WTC11 (cell line): Measurements from ENCODE around the gene KRTAP10-9. TPM values are rescaled to one million over a fixed set of nuclear protein-coding genes. Genes with fewer than 3 reads are reported as not detected.

Source experiments
- ATAC-seq: fragments of 200-7000 bp; cut with Tn5 transposase; 2 replicates; pipeline ENCODE4 v1.10.0; 2021; ENCODE audit warnings: mild to moderate bottlenecking, moderate library complexity
- CTCF ChIA-PET: fragments of 300-600 bp; sonication (Branson Sonifier 250); formaldehyde crosslinking; loops from one replicate; lab custom pipeline; 2021; ENCODE audit warnings: antibody characterized with exemption; lab: Charles Lee
- POLR2A ChIA-PET: fragments of 350-600 bp; sonication (Branson Sonifier 250); formaldehyde crosslinking; loops from one replicate; lab custom pipeline; 2021; ENCODE audit warnings: antibody characterized with exemption; lab: Charles Lee
- DNase-seq: peaks from one replicate; pipeline ENCODE4 v3.0.0; 2021; ENCODE audit warnings: low spot score
- H3K27ac Mint-ChIP-seq: 2 replicates; pipeline ENCODE4 v1.8.0; 2021; ENCODE audit warnings: mixed read lengths
- H3K27me3 Mint-ChIP-seq: 2 replicates; pipeline ENCODE4 v1.8.0; 2021; ENCODE audit warnings: low read depth, mild to moderate bottlenecking, moderate library complexity, mixed read lengths
- H3K36me3 Mint-ChIP-seq: 2 replicates; pipeline ENCODE4 v1.8.0; 2021; ENCODE audit warnings: mixed read lengths
- H3K4me1 Mint-ChIP-seq: 2 replicates; pipeline ENCODE4 v1.8.0; 2022; ENCODE audit warnings: mixed read lengths
- H3K4me3 Mint-ChIP-seq: 2 replicates; pipeline ENCODE4 v1.8.0; 2021; ENCODE audit warnings: mild to moderate bottlenecking, moderate library complexity, mixed read lengths
- H3K9me3 Mint-ChIP-seq: 2 replicates; pipeline ENCODE4 v1.8.0; 2021; ENCODE audit warnings: mixed read lengths
- AR ChIP-seq: fragments of 250-450 bp; sonication (Bioruptor Pico); IDR thresholded peaks from 2 replicates; pipeline ENCODE4 v1.9.0; 2021; ENCODE audit warnings: mild to moderate bottlenecking
- ELF4 ChIP-seq: sonication (generic); formaldehyde crosslinking; IDR thresholded peaks from 2 replicates; pipeline ENCODE4 v1.8.1; 2022; ENCODE audit warnings: low read depth, mild to moderate bottlenecking, moderate library complexity, missing genetic modification reagents
- EMX1 ChIP-seq: fragments of 250-450 bp; sonication (Bioruptor Pico); IDR thresholded peaks from 2 replicates; pipeline ENCODE4 v1.8.0; 2021; ENCODE audit warnings: mild to moderate bottlenecking
- ETV6 ChIP-seq: sonication (generic); formaldehyde crosslinking; IDR thresholded peaks from 2 replicates; pipeline ENCODE4 v1.8.1; 2022; ENCODE audit warnings: mild to moderate bottlenecking, missing genetic modification reagents
- FOXP1 ChIP-seq: sonication (generic); formaldehyde crosslinking; IDR thresholded peaks from 2 replicates; pipeline ENCODE4 v1.8.0; 2022; ENCODE audit warnings: missing genetic modification reagents, mild to moderate bottlenecking, moderate library complexity, borderline replicate concordance
- IRF2 ChIP-seq: sonication (generic); formaldehyde crosslinking; IDR thresholded peaks from 2 replicates; pipeline ENCODE4 v1.8.0; 2022; ENCODE audit warnings: low read depth, missing genetic modification reagents, borderline replicate concordance
- NR1H2 ChIP-seq: sonication (generic); formaldehyde crosslinking; IDR thresholded peaks from 2 replicates; pipeline ENCODE4 v1.9.0; 2021; ENCODE audit warnings: mild to moderate bottlenecking, moderate library complexity, missing genetic modification reagents
- STAT6 ChIP-seq: sonication (generic); formaldehyde crosslinking; conservative IDR thresholded peaks from 2 replicates; pipeline ENCODE4 v1.8.1; 2023; ENCODE audit warnings: mild to moderate bottlenecking, low read depth, missing genetic modification reagents, moderate library complexity
- USF1 ChIP-seq: sonication (generic); formaldehyde crosslinking; IDR thresholded peaks from 2 replicates; pipeline ENCODE4 v1.8.0; 2022; ENCODE audit warnings: mild to moderate bottlenecking, missing genetic modification reagents
- ZNF219 ChIP-seq: sonication (generic); formaldehyde crosslinking; IDR thresholded peaks from 2 replicates; pipeline ENCODE4 v1.8.0; 2023; ENCODE audit warnings: missing genetic modification reagents, mild to moderate bottlenecking, borderline replicate concordance
- ZNF317 ChIP-seq: sonication (generic); formaldehyde crosslinking; IDR thresholded peaks from 2 replicates; pipeline ENCODE4 v1.8.1; 2023; ENCODE audit warnings: low read depth, mild to moderate bottlenecking, moderate library complexity, missing genetic modification reagents, borderline replicate concordance
- ZNF671 ChIP-seq: fragments of 250-450 bp; sonication (Bioruptor Pico); IDR thresholded peaks from 2 replicates; pipeline ENCODE4 v1.8.0; 2021; ENCODE audit warnings: mild to moderate bottlenecking
- total RNA-seq: library from RNA; stranded (reverse); gene quantifications from 3 replicates; pipeline ENCODE4 v1.2.3, GENCODE V29; 2021
- TF ChIP-seq, protein P1 (sequence below): sonication (generic); formaldehyde crosslinking; IDR thresholded peaks from 2 replicates; pipeline ENCODE4 v1.8.0; 2022; ENCODE audit warnings: mild to moderate bottlenecking, missing genetic modification reagents
- TF ChIP-seq, protein P2 (sequence below): sonication (generic); formaldehyde crosslinking; IDR thresholded peaks from 2 replicates; pipeline ENCODE4 v1.8.1; 2023; ENCODE audit warnings: mild to moderate bottlenecking, missing genetic modification reagents, borderline replicate concordance
- TF ChIP-seq, protein P3 (sequence below): fragments of 250-450 bp; sonication (Bioruptor Pico); IDR thresholded peaks from 2 replicates; pipeline ENCODE4 v2.1.2; 2022; ENCODE audit warnings: mild to moderate bottlenecking, moderate library complexity
- TF ChIP-seq, protein P4 (sequence below): sonication (generic); formaldehyde crosslinking; IDR thresholded peaks from 2 replicates; pipeline ENCODE4 v1.8.0; 2022; ENCODE audit warnings: mild to moderate bottlenecking, missing genetic modification reagents

The KRTAP10-9 gene
- total RNA-seq, 1 experiment from 2014 or later, result not detected

GRCh38 chr21:44656868-44657267 is 30.0 kb downstream of the KRTAP10-9 start:
- peaks cover 23% of the 10 kb centered on the region for H3K36me3 Mint-ChIP-seq
- TF ChIP-seq STAT6 (CRISPR knock-in tag) (no peak), ZNF219 (no peak), USF1 (CRISPR knock-in tag) (no peak), FOXP1 (CRISPR knock-in tag) (no peak), ZNF317 (CRISPR knock-in tag) (no peak), NR1H2 (CRISPR knock-in tag) (no peak)
- TF ChIP-seq, protein P1, sequence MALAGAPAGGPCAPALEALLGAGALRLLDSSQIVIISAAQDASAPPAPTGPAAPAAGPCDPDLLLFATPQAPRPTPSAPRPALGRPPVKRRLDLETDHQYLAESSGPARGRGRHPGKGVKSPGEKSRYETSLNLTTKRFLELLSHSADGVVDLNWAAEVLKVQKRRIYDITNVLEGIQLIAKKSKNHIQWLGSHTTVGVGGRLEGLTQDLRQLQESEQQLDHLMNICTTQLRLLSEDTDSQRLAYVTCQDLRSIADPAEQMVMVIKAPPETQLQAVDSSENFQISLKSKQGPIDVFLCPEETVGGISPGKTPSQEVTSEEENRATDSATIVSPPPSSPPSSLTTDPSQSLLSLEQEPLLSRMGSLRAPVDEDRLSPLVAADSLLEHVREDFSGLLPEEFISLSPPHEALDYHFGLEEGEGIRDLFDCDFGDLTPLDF (CRISPR knock-in tag), result no peak
- CTCF ChIA-PET, result no interaction called here
- DNase-seq (no peak), ATAC-seq (no peak)
- POLR2A ChIA-PET, result no interaction called here
- peaks cover 10% of the 10 kb centered on the region for H3K27me3 Mint-ChIP-seq
- no peak overlapping the region for H3K27ac Mint-ChIP-seq
- peaks cover 39% of the 10 kb centered on the region for H3K4me1 Mint-ChIP-seq
- peaks cover 24% of the 10 kb centered on the region for H3K9me3 Mint-ChIP-seq
- H3K4me3 Mint-ChIP-seq, result no peak overlapping the region

DNA sequence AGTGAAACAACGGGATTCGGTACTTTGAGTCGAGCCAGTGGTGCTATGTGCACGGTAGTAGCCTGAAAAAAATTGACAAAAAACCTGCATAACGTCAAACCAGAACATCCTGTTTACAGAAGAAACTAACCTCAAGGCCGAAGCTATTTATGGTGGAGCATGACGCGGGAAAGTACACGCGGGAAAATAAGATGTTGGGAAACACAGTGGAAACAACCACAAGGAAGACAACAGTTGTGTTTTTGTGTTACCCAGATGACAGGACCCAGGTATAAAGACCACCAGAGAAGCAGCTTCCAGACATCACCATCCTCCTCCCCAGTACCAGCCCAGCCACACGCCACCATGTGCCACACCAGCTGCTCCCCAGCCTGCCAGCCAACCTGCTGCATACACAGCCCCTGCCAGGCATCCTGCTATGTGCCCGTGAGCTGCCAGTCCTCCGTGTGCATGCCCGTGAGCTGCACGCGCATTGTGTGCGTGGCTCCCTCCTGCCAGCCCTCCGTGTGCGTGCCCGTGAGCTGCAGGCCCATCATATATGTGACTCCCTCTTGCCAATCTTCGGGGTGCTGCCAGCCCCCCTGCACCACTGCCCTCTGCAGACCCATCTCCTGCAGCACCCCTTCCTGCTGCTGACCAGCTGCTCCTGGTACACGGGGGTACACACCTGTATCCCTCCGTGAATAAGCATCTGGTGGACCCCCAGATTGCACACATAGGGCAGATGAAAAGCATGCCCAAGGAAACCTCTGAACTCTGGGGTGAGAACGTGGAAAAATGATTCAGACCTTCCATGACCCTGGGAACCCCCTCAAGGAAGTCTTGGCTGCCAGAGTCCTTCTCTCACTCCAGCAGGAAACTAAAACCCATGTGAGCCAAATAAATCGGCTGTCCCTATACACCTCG is 31.0 kb downstream of the KRTAP10-9 start, which contains the start of gene KRTAP12-3:
TSS of gene KRTAP12-3 (plus strand) at position 298 of the 906 bp plus-strand sequence. CDS start at position 346, 48 bp downstream.
- ChIA-PET POLR2A (no interaction called here), CTCF (no interaction called here)
- Mint-ChIP-seq H3K27ac (peak within 1 kb of the TSS; percentile 69), H3K9me3 (peaks cover 22% of the 10 kb centered on the region), H3K36me3 (peaks cover 23% of the 10 kb centered on the region), H3K4me3 (no peak within 1 kb of the TSS), H3K27me3 (peaks cover 8% of the 10 kb centered on the region), H3K4me1 (peaks cover 39% of the 10 kb centered on the region)
- no peak for ATAC-seq
- no peak for DNase-seq
- no peak for TF ChIP-seq USF1 (CRISPR knock-in tag)
- TF ChIP-seq ZNF671 (CRISPR knock-in tag), result no peak
- TF ChIP-seq ELF4 (CRISPR knock-in tag), result no peak
- TF ChIP-seq IRF2 (CRISPR knock-in tag), result no peak
- TF ChIP-seq ETV6, result no peak
- TF ChIP-seq, protein P2, sequence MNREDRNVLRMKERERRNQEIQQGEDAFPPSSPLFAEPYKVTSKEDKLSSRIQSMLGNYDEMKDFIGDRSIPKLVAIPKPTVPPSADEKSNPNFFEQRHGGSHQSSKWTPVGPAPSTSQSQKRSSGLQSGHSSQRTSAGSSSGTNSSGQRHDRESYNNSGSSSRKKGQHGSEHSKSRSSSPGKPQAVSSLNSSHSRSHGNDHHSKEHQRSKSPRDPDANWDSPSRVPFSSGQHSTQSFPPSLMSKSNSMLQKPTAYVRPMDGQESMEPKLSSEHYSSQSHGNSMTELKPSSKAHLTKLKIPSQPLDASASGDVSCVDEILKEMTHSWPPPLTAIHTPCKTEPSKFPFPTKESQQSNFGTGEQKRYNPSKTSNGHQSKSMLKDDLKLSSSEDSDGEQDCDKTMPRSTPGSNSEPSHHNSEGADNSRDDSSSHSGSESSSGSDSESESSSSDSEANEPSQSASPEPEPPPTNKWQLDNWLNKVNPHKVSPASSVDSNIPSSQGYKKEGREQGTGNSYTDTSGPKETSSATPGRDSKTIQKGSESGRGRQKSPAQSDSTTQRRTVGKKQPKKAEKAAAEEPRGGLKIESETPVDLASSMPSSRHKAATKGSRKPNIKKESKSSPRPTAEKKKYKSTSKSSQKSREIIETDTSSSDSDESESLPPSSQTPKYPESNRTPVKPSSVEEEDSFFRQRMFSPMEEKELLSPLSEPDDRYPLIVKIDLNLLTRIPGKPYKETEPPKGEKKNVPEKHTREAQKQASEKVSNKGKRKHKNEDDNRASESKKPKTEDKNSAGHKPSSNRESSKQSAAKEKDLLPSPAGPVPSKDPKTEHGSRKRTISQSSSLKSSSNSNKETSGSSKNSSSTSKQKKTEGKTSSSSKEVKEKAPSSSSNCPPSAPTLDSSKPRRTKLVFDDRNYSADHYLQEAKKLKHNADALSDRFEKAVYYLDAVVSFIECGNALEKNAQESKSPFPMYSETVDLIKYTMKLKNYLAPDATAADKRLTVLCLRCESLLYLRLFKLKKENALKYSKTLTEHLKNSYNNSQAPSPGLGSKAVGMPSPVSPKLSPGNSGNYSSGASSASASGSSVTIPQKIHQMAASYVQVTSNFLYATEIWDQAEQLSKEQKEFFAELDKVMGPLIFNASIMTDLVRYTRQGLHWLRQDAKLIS (CRISPR knock-in tag), result no peak
- TF ChIP-seq, protein P3, sequence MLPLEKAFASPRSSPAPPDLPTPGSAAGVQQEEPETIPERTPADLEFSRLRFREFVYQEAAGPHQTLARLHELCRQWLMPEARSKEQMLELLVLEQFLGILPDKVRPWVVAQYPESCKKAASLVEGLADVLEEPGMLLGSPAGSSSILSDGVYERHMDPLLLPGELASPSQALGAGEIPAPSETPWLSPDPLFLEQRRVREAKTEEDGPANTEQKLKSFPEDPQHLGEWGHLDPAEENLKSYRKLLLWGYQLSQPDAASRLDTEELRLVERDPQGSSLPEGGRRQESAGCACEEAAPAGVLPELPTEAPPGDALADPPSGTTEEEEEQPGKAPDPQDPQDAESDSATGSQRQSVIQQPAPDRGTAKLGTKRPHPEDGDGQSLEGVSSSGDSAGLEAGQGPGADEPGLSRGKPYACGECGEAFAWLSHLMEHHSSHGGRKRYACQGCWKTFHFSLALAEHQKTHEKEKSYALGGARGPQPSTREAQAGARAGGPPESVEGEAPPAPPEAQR (CRISPR knock-in tag), result no peak
- TF ChIP-seq, protein P4, sequence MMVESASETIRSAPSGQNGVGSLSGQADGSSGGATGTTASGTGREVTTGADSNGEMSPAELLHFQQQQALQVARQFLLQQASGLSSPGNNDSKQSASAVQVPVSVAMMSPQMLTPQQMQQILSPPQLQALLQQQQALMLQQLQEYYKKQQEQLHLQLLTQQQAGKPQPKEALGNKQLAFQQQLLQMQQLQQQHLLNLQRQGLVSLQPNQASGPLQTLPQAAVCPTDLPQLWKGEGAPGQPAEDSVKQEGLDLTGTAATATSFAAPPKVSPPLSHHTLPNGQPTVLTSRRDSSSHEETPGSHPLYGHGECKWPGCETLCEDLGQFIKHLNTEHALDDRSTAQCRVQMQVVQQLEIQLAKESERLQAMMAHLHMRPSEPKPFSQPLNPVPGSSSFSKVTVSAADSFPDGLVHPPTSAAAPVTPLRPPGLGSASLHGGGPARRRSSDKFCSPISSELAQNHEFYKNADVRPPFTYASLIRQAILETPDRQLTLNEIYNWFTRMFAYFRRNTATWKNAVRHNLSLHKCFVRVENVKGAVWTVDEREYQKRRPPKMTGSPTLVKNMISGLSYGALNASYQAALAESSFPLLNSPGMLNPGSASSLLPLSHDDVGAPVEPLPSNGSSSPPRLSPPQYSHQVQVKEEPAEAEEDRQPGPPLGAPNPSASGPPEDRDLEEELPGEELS (CRISPR knock-in tag), result no peak
- no peak for TF ChIP-seq AR (CRISPR knock-in tag)
- TF ChIP-seq EMX1 (CRISPR knock-in tag), result no peak
